HG03439 (cell line): ENCODE results near the gene LGR5.

Experiments
- ATAC-seq: cut with Tn5 transposase; IDR thresholded peaks from one replicate; pipeline ENCODE4 v1.9.1; 2021; ENCODE audit warnings: mild to moderate bottlenecking, moderate library complexity; ENCODE audit not compliant: unreplicated experiment

LGR5 gene, protein sequence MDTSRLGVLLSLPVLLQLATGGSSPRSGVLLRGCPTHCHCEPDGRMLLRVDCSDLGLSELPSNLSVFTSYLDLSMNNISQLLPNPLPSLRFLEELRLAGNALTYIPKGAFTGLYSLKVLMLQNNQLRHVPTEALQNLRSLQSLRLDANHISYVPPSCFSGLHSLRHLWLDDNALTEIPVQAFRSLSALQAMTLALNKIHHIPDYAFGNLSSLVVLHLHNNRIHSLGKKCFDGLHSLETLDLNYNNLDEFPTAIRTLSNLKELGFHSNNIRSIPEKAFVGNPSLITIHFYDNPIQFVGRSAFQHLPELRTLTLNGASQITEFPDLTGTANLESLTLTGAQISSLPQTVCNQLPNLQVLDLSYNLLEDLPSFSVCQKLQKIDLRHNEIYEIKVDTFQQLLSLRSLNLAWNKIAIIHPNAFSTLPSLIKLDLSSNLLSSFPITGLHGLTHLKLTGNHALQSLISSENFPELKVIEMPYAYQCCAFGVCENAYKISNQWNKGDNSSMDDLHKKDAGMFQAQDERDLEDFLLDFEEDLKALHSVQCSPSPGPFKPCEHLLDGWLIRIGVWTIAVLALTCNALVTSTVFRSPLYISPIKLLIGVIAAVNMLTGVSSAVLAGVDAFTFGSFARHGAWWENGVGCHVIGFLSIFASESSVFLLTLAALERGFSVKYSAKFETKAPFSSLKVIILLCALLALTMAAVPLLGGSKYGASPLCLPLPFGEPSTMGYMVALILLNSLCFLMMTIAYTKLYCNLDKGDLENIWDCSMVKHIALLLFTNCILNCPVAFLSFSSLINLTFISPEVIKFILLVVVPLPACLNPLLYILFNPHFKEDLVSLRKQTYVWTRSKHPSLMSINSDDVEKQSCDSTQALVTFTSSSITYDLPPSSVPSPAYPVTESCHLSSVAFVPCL

DNA sequence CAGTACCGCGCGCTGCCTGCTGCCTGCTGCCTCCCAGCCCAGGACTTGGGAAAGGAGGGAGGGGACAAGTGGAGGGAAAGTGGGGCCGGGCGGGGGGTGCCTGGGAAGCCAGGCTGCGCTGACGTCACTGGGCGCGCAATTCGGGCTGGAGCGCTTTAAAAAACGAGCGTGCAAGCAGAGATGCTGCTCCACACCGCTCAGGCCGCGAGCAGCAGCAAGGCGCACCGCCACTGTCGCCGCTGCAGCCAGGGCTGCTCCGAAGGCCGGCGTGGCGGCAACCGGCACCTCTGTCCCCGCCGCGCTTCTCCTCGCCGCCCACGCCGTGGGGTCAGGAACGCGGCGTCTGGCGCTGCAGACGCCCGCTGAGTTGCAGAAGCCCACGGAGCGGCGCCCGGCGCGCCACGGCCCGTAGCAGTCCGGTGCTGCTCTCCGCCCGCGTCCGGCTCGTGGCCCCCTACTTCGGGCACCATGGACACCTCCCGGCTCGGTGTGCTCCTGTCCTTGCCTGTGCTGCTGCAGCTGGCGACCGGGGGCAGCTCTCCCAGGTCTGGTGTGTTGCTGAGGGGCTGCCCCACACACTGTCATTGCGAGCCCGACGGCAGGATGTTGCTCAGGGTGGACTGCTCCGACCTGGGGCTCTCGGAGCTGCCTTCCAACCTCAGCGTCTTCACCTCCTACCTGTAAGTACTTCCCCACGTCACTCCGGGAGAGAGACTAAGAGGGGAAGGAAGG is at the start of gene LGR5:
TSS of gene LGR5 (plus strand) at position 186 of the 732 bp plus-strand sequence. CDS start at position 469, 283 bp downstream.
- ATAC-seq = no peak

DNA sequence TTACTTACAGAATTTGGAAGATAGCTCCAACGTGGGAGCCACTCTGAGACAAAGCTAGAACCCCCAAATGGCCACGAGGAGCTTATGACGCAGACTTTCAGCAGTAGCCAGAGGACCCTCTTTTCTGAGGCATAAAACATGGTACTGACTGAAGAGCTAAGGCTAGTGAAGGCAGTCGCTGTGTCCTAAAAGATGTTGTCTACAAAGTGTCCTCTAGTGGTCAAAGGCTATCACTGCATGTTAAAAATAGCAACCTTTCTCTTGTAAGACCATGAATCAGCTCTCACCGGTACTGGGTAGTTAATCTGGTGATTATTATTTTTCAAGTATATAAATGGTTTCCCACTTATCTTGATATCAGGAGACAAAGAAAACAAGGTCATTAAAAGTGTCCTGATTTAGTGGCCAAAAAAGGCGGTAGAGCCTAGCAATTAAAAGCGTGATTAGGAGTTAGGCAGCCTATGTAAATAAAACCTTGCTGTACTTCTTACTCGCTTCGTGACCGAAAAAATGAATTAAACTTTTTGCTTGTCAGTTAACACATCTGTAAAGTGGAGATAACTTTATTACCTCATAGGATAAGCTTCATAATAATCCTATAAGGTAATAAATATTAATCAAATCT is 47.0 kb upstream of the LGR5 start:
- peak; percentile 97 for ATAC-seq

DNA sequence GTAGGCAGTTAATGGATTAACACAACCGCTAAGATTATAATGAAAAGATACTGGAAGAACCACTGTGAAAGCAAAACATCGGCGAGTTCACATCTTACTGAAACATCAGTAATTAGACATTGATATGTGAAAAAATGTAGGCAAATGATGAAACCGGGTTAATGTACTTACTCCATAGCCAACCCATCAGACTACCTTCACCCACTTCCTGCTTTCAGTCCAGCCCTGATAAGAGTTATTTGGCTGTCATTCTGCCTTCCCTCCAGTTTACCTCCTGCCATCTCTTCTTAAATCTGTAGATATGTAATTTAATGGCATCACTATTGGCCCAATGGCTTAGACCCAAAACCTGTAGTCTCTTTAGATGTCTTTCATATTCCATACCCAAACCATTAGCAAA is 46.0 kb upstream of the LGR5 start:
- ATAC-seq = no peak

DNA sequence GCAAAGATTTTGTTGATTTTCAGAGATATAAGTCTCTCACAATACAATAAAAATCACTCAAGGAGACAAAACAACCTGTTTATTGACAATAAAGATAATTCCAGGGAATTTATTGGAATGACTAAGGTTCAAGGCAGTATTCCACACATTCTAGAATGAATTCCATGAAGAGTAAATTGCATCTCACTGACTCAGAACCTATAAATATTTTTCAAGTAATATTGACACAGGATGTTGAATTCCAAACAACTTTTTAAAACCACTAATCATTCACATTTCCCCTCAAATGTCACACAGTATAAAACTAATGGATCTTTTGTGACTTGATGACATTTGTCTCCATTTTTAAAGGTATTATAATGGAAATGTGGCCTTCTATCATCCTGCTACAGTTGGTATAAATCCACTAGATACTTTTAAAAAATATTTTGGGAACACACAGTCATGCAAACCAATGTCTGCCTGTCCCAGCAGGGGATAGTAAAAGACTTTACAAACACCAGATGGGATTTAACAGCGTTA is 42.1 kb upstream of the LGR5 start:
- no peak for ATAC-seq

DNA sequence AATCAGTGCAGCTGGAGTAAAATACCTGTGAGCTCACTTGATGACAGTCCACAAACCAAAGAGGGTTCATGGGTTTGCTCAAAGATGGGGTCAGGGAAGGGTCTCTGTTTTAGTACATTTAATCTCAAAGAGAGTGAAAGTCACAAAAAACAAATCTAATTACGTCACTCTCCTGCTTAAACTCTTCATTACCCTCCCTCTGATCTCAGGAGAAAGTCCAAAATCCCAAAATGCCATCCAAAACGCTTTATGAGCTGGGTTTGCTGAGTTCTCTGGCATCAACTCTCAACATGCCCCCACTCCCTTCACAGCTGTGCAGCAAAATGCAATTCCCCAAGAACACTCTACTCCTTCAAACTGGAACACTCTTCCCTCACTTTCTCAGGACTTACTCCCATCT is 40.4 kb upstream of the LGR5 start:
- ATAC-seq = no peak

DNA sequence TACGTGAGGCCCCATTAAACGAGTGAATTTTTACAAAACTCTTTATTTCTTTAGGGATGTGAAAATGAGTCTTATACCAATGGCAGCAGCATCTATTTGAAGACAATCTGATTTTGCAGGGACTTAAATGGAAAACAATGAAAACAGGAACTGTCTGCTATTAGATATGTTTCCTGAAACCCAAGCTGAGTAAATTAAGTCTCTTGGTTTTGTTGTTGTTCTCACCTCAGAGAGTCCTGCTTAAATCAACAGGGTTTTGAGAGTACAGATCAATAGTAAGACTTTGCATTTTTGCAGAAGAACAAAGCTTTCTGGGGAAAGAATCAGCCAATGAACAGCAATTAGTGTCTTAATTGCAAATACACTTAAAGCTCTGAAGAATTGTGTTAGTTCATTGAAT is 39.1 kb upstream of the LGR5 start:
- ATAC-seq = no peak

DNA sequence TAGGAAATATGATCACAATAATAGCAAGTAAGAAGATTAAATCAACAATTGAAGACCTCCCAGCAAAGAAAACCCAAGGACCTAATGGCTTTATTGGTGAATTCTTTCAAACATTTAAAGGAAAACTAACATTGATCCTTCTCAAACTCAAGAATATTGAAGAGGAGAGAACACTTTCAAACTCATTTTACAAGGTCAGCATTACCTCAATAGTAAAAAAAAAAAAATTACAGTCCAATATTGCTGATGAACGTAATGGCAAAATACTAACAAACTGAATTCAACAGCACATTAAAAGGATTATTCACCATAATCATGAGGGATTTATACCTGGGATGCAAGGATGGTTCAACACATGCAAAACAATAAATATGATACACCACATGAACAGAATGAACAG is 33.7 kb upstream of the LGR5 start:
- ATAC-seq = no peak

DNA sequence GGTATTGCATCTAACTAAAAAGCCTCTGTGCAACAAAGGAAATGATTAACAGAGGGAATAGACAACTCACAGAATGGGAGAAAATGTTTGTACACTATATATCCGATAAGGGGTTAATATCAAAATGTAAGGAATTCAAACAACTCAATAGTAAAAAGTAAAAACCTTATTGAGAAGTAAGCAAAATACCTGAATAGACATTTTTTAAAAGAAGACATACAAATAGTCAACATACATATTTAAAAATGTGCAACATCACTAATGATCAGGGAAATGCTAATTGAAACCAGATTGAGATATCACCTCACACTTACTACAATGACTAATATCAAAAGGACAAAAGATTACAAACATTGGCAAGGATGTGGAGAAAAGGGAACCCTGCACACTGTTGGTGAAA is 31.9 kb upstream of the LGR5 start:
- ATAC-seq = no peak

DNA sequence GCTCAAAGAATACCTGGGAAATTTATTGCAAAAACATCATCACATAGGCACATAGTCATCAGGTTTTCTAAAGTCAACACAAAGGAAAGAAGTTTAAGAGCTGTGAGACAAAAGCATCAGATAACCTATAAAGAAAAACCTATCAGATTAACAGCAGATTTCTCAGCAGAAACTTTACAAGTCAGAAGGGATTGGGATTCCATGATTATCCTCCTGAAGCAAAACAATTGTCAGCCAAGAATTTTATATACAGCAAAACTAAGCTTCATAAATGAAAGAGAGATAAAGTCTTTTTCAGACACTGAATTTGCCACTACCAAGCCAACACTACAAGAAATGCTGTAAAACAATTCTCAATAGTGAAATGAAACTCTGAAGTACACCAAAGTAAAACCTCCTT is 28.8 kb upstream of the LGR5 start:
- no peak for ATAC-seq

DNA sequence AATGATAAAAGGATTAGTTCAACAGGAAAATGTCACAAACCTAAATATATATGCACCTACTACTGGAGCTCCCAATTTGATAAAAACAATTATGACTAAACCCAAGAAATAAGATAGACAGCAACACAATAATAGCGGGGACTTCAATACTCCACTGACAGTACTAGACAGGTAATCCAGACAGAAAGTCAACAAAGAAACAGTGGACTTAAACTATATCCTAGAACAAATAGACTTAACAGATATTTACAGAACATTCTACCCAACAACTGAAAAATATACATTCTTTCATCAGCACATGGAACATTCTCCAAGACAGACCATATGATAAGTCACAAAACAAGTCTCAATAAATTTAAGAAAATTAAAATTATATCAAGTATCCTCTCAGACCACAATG is 28.0 kb upstream of the LGR5 start:
- ATAC-seq = no peak

DNA sequence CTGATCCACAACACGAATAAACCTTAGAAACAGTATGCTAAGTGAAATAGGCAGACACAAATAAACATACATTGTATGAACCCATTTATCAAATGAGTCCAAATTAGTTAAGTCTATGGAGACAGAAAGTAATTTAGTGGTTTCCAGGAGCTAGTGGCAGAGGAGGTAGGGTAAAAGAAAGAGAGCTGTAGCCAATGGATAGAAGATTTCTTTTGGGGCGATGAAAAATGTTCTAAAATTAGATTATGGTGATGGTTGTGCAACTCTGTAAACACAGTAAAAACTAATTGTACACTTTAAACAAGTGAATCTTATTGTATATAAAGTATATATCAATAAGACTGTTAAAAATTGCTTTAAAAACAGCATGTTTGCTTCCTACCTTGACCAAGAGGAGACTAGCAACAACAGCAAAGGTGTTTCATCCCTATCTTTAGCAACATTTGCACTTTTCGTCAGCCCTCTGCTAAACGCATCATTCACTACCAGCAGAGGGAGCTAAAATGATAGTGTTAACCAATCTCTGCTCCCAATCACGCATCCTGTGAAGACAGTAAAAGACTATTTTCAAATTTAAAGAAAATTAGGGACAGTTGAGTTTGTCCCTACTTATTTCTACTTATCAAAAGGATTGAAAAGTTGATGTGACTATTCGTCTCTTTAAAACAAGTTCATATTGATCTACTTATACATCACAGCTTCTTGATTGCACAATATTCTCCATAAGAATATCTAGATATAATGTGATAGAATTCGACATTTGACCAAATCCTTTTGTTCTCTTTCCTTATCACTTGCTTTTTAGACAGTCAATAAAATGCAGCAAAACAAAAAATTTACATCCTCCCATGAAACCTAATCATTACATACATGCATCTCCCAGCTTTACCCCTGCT is 24.0 kb upstream of the LGR5 start:
- peak; percentile 84 for ATAC-seq

DNA sequence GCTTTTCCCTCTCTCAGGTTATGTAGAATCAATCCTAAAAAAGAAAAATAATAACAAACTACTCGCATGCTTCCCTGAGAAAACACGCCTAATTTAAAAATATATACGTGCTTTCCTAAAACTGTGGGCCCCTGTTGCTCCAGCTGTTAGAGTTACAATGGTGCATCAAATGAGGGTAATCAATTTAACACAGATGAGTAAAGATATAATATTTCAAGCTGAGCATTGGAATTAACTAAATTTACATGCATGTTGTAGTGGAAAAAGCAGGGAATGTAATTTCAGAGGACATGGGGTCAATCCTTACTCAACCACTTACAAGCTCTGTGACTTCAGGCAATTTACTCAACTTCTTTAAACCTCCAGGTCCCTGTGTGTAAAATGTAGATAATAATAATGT is 22.4 kb upstream of the LGR5 start:
- no peak for ATAC-seq

DNA sequence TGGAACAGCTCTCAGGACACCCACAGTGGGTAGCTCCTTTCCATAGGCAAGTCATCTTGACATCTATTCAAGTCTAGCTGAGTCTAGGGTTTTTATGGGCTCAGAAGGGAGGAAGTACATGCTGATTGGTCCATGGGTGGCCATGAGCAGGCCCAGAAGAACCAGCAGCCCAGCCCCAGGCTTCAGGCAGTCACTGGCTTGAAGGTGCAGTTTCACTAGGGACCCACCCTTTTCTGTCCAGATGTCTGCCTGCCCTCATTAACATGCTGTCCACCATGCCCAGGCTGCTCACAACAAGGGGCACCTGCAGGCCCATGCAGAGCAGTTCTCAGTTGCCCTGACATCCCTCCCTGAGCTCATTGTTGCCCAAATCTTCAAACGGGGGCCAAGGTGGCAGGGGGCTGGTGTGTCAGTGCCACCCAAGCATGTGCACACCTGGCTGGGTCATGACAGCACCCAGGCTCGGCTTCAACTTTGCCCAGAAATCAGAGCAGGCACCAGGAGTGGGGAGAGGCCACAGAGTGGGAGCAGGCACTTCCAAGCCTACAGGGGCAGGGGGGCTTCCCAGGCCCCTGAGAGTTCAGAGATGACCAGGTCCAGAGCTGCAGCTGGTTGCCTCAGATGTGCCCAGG is 18.7 kb upstream of the LGR5 start:
- no peak for ATAC-seq

DNA sequence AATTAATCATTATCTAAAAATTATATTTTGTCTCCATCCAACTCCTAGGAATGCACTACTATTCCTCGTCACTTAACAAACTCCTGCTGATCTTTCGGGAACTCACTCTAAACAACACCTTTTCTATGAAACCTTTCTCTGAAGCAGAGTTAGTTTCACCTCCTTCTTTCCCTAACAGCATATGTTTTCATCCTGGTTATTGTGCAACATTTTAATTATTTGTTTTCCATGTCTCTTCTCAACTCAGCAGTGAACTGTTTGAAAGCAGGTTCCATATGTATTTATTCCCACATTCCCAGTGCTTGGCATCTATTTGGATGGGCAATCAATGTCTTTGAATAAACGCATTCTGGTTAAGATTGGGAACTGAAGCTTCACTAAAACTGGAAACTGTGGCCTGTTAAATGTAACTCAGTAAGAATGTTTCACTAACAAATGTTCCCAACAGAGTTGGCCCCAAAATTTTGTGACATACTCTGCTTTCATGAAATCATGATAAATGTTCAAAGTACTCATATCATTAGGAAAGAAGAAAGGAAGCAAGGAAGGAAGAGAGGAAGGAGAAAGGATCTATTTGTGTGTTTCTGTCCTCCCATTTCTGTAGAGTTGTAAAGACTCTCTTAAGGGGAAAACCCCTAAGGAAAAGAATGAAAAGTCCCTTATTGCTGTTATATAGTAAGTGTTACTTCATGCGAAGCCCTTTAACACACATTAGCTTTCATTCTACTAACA is 13.9 kb upstream of the LGR5 start:
- no peak for ATAC-seq

DNA sequence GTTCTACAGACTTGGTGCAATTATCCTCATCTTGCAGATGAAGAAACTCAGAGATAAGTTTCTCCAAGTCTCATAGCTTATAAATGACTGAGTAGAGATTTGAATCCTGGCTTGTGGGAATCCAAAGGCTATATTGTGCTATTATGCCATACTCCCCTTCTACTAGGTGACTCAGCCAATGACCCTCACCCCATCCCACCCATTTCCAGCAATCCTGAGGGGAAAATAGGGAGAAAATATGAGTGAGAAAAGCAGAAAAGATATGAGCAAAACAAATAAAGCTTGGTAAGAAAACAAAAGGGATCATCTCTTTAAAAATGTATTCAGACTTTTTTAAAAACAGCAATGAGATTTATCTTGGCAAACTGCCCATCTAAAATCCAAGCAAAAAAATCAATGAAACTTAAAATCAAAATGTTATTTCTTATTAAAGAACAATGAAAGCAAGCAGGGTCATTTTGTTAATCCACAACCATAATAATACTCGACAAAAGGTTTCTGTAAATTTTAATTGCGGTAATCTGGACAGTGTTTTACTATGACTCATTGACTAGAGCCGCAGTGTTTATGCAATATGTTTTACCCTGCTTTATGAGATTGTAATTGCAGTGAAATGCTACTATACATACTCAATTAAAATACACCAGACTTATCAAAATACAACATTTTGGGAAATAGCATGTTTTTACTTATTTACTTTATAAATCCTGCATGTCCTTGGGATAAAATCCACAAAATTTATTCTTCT is 13.1 kb upstream of the LGR5 start:
- no peak for ATAC-seq

DNA sequence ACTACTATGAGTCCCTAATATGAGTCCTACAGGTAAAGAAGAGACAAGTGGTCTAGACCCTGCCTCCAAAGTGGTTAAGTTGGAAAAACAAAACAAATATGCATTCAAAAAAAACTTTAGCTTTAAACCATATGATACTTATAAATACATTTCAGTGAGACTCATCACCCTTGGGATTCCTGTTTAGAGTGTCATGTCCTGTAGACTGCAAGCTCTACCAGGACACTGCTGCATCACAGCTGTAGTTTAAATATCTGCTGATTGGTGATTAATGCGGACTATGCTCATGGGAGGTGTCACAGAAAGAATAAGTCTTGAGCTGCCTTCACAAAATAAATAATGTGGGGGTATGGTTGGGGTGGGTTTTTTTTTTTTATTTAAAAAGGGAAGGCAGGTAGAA is 8.8 kb upstream of the LGR5 start:
- no peak for ATAC-seq

DNA sequence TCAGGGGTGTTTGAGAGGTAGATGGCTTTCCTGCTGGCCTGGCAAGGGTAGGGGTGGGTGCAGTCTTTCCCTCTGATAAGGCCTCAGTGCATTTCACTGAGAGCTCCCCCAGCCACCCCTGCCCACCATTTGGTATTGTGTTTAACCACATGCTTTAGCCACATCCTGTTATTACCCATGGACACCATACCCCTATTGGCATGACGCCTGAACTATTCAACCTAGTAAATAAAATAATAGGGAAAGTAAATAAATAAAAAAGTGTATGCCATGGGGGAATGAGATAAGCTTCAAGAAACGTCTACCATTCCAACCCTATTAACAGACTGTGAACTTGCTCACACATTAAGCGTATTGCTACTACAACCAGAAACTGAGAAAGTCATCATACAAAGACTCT is 7.6 kb upstream of the LGR5 start:
- ATAC-seq = no peak

DNA sequence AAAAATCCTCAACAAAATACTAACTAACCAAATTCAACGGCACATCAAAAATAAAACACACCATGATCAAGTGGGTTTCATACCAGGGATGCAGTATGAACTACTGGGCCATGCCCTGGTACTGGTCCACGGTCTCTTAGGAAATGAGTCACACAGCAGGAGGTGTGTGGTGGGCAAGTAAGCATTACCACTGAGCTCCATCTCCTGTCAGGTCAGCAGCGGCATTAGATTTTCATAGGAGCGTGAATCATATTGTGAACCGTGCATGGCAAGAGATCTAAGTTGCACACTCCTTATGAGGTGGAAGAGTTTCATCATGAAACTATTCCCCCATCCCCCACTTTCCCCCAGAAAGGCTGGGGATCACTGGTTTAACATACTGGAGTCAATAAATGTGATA is 6.7 kb upstream of the LGR5 start:
- no peak for ATAC-seq
